Tibial nerve (tissue), 4 donors: Measurements from ENCODE around the gene POLR3A. TPM values are rescaled to one million over a fixed set of nuclear protein-coding genes. Genes with fewer than 3 reads are reported as not detected.

Experiments used
- DNase-seq, 2 donors: peaks; one replicate each; pipeline ENCODE4 v3.0.0-alpha.2; 2019; ENCODE audit warnings: low spot score in 2 of 2
- H3K27ac ChIP-seq, 4 donors: fragments of 200-600 bp; sonication (generic) in 3 of 4; one replicate each; pipeline ENCODE4 v1.5.1; 2017 to 2019; ENCODE audit warnings: mild to moderate bottlenecking in 1 of 4
- H3K27me3 ChIP-seq, 2 donors: fragments of 200-600 bp; sonication (generic) in 1 of 2; one replicate each; pipeline versions ENCODE4 v1.5.1 to v1.6.0; 2017 to 2019
- H3K36me3 ChIP-seq, 3 donors: fragments of 200-600 bp; sonication (generic); one replicate each; pipeline ENCODE4 v1.5.1; 2018 to 2019
- H3K4me1 ChIP-seq, 4 donors: fragments of 200-600 bp; sonication (generic) in 3 of 4; one replicate each; pipeline ENCODE4 v1.5.1; 2017 to 2019
- H3K4me3 ChIP-seq, 4 donors: fragments of 200-600 bp; sonication (generic) in 3 of 4; one replicate each; pipeline ENCODE4 v1.5.1; 2017 to 2019; ENCODE audit warnings: mild to moderate bottlenecking in 1 of 4, moderate library complexity in 1 of 4
- H3K9me3 ChIP-seq, 4 donors: fragments of 200-600 bp; sonication (generic) in 3 of 4; one replicate each; pipeline ENCODE4 v1.5.1; 2017 to 2019
- CTCF ChIP-seq, 5 experiments: fragments of 200-600 bp in 3 of 5; fragments of 450-650 bp in 2 of 5; sonication (generic) in 3 of 5; IDR thresholded peaks; one replicate each; pipeline ENCODE4 v1.5.1; 2016 to 2019; ENCODE audit warnings: antibody characterized with exemption in 5 of 5, mild to moderate bottlenecking in 3 of 5, moderate library complexity in 2 of 5
- EP300 ChIP-seq, 2 donors: sonication (generic); formaldehyde crosslinking; IDR thresholded peaks; one replicate each; pipeline ENCODE4 v1.6.1; 2017; ENCODE audit warnings: antibody characterized with exemption in 2 of 2, mild to moderate bottlenecking in 1 of 2
- POLR2A ChIP-seq, 2 donors: fragments of 450-650 bp; IDR thresholded peaks; one replicate each; pipeline ENCODE4 v1.6.1; 2017; ENCODE audit warnings: antibody characterized with exemption in 2 of 2, mild to moderate bottlenecking in 2 of 2, moderate library complexity in 2 of 2
- WGBS, 2 donors: methylation state at CpG; one replicate each; pipeline ENCODE4 v1.1.5; 2018; 5-methylcytosine and 5-hydroxymethylcytosine counted together
- small RNA-seq: library from RNA; depleted of rRNA; stranded (forward); fragments of <200 nt; gene quantifications from one replicate; pipeline ENCODE3, GENCODE V24; 2016
- total RNA-seq, 4 donors: library from RNA; depleted of rRNA; stranded (reverse); fragments of >200 nt; gene quantifications; one replicate each; pipeline ENCODE4 v1.1.0, GENCODE V29; 2016

Gene POLR3A
- total RNA-seq, 4 donors from 2014 or later = 10.2 to 16.8 (median 11.4) TPM

GRCh38 chr10:77920495-77920894, 108.8 kb downstream of the POLR3A start:
- Histone ChIP-seq H3K36me3 (no peaks in the 10 kb centered on the region), H3K27ac (no peak overlapping the region), H3K9me3 (no peaks in the 10 kb centered on the region), H3K4me1 (peaks cover 0 to 44% (median 3%) of the 10 kb centered on the region in 4 donors), H3K4me3 (no peak overlapping the region), H3K27me3 (no peaks in the 10 kb centered on the region)
- 46% methylated on average over 4 of the region's 4 CpGs for WGBS, 2 donors
- no peak for TF ChIP-seq CTCF (IDR thresholded peaks at IDR 0.05)
- no peak for TF ChIP-seq POLR2A (IDR thresholded peaks at IDR 0.05)
- TF ChIP-seq EP300 (IDR thresholded peaks at IDR 0.05) = no peak
- no peak for DNase-seq

GRCh38 chr10:77919713-77920108, 109.6 kb downstream of the POLR3A start:
- Histone ChIP-seq H3K36me3 (no peaks in the 10 kb centered on the region), H3K27ac (no peak overlapping the region), H3K4me1 (peaks cover 0 to 37% (median 0%) of the 10 kb centered on the region in 4 donors), H3K9me3 (no peaks in the 10 kb centered on the region), H3K27me3 (no peaks in the 10 kb centered on the region), H3K4me3 (no peak overlapping the region)
- TF ChIP-seq CTCF (IDR thresholded peaks at IDR 0.05) (no peak), POLR2A (IDR thresholded peaks at IDR 0.05) (no peak), EP300 (IDR thresholded peaks at IDR 0.05) (no peak)
- WGBS, 2 donors = 71 to 86% methylated on average over 4 of the region's 4 CpGs
- DNase-seq = no peak

Small RNA genes lying within 50 kb of the gene (small RNA-seq; reads per million reads assigned to genes)
- gene RF00017 = not detected

Other genes starting within 250 kb of the POLR3A start
- 10 to 100 TPM; 33.0 to 47.7 (median 40.8) TPM for gene DLG5, start 102.8 kb downstream of the POLR3A start, total RNA-seq
- gene RPS24, start 4.3 kb upstream of the POLR3A start, total RNA-seq = 1,000 to 10,000 TPM; 1,426 to 2,100 (median 1,895) TPM